ENCODE results near the gene OSBPL7. TPM values are rescaled to one million over a fixed set of nuclear protein-coding genes. Genes with fewer than 3 reads are reported as not detected.

OSBPL7 gene
- total and polyA plus RNA-seq, 2 of the 4 experiments (the other 2 are of a cell fraction): 5.2 to 14.5 TPM

DNA sequence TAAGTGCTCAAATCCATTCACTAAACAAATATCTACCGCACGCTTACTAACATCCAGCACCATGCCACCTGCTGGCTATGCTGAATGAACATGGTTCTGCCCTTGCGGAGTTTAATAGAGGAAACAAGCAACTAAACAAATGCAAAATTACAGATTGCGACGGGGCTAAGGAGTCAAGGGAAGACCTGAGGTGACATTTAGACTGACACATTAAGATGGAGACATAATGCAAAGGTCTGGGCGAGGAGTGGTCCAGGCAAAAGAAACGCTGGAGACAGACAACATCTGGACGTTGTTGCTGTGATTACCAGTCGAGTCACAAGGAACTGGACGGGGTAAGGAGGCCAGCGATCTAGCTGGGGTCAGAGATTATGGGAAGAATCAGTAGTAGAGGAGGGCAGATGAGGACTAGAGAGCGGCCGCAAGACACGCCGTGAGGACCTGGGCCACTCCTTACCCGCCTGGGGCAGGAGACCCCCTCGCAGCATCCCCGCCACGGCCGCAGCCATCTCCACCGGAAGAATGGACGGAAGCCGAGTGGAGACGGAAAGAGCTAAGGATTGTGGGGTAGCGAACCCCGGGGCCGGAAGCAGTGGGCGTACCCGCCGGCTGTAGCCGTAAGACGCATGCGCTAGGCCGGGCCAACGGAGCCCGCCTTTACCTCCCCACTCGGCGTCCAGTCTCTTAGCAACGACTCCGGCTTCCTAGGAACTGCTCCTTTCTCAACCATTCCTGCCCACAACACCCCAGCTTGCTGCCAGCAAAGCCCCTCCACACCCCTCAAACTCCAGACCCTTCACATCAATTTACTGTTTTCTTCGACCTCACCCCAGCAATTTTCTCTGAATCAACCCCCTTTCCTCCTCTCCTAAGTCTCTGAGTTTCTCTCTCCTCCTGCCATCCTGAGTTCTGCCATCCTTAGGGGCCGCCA, 9.7 kb upstream of the OSBPL7 start, which contains the start of the genes LRRC46 and MRPL10:
Gene LRRC46 (plus strand): TSS at position 668 of the 931 bp plus-strand sequence. CDS start 320 bp downstream, outside the sequence.
Gene MRPL10 (minus strand): TSS at position 539 of the 931 bp plus-strand sequence. CDS start 30 bp downstream, at position 509.
- Histone ChIP-seq H2BK15ac (ENCODE audit: low read depth, low read length) (no peak within 1 kb of the TSS), H3K9ac (ENCODE audit: low read depth, low read length) (peak within 1 kb of the TSS; percentile 83), H3K9me1 (ENCODE audit: insufficient read depth, low read length) (peaks cover 13% of the 10 kb centered on the region), H3K36me3 (ENCODE audit: control insufficient read depth, insufficient read depth, low read length) (peaks cover 19% of the 10 kb centered on the region), H3K56ac (ENCODE audit: extremely low read depth, insufficient read depth, low read length) (peak within 1 kb of the TSS; percentile 51), H3K23ac (ENCODE audit: low read depth, low read length) (peak within 1 kb of the TSS; percentile 46), H3K14ac (replicated peaks; ENCODE audit: low read depth, low read length) (peak within 1 kb of the TSS; percentile 86), H2BK20ac (ENCODE audit: low read depth, low read length) (no peak within 1 kb of the TSS), H3K27me3 (ENCODE audit: control insufficient read depth, insufficient read depth, low read length) (no peaks in the 10 kb centered on the region), H2BK120ac (ENCODE audit: low read depth, low read length) (peak within 1 kb of the TSS; percentile 26; the same call in 1 of the 2 replicates), H3K9me3 (ENCODE audit: control insufficient read depth, insufficient read depth, low read length) (no peaks in the 10 kb centered on the region), H3K4me1 (ENCODE audit: control insufficient read depth, insufficient read depth, low read length) (peaks cover 6% of the 10 kb centered on the region), H3K27ac (ENCODE audit: insufficient read depth, low read length) (peak within 1 kb of the TSS; percentile 80), H4K5ac (ENCODE audit: low read depth, low read length) (peak within 1 kb of the TSS; percentile 92), H3K79me1 (ENCODE audit: low read depth in 1 of 2, low read length in 2 of 2) (peaks cover 17 to 28% of the 10 kb centered on the region in 2 experiments), H2AFZ (replicated peaks; ENCODE audit: low read length, poor library complexity) (peak within 1 kb of the TSS; percentile 92), H3K4ac (ENCODE audit: low read depth, low read length) (peak within 1 kb of the TSS; percentile 84), H4K20me1 (ENCODE audit: insufficient read depth, low read length) (peaks cover 3% of the 10 kb centered on the region; the same call in 1 of the 2 replicates), H4K8ac (ENCODE audit: low read depth in 2 of 2, low read length in 2 of 2) (peak within 1 kb of the TSS; percentile 87 to 97), H2AK9ac (replicated peaks; ENCODE audit: low read depth, low read length, poor library complexity) (peak within 1 kb of the TSS; percentile 6), H2BK5ac (ENCODE audit: low read depth, low read length, poor library complexity, severe bottlenecking) (peak within 1 kb of the TSS; percentile 37), H3K4me2 (ENCODE audit: low read depth, low read length) (peak within 1 kb of the TSS; percentile 96), H4K91ac (ENCODE audit: insufficient read depth, low read depth, low read length) (peak within 1 kb of the TSS; percentile 45; the same call in 1 of the 2 replicates), H3K4me3 (ENCODE audit: insufficient read depth, low read depth, low read length) (peak within 1 kb of the TSS; percentile 84), H2AK5ac (ENCODE audit: low read depth, low read length) (peak within 1 kb of the TSS; percentile 88), H3K18ac (ENCODE audit: low read depth, low read length) (peak within 1 kb of the TSS; percentile 60)
- WGBS, 2 experiments (ENCODE audit: extremely low coverage in 2 of 2, insufficient read length in 1 of 2): 1% methylated on average over 23 of the region's 42 CpGs; no CpG with 5 or more reads in 1 of the 2 experiments
- peak; percentile 90 for DNase-seq
- POLR2A ChIA-PET (ENCODE audit: unreplicated experiment): interaction anchor here (0.5 to 1.0 kb wide), 5 partner anchors 10 to 719 kb away, joined by 3 to 7 read pairs (median 4); partner anchors contain the start of gene OSBPL7
- TF ChIP-seq, protein P1, sequence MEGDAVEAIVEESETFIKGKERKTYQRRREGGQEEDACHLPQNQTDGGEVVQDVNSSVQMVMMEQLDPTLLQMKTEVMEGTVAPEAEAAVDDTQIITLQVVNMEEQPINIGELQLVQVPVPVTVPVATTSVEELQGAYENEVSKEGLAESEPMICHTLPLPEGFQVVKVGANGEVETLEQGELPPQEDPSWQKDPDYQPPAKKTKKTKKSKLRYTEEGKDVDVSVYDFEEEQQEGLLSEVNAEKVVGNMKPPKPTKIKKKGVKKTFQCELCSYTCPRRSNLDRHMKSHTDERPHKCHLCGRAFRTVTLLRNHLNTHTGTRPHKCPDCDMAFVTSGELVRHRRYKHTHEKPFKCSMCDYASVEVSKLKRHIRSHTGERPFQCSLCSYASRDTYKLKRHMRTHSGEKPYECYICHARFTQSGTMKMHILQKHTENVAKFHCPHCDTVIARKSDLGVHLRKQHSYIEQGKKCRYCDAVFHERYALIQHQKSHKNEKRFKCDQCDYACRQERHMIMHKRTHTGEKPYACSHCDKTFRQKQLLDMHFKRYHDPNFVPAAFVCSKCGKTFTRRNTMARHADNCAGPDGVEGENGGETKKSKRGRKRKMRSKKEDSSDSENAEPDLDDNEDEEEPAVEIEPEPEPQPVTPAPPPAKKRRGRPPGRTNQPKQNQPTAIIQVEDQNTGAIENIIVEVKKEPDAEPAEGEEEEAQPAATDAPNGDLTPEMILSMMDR (conservative IDR thresholded peaks at IDR 0.05; ENCODE audit: low read depth, low read length): peak; percentile 45
- TF ChIP-seq RFX5 (IDR thresholded peaks at IDR 0.05; ENCODE audit: low read depth, low read length) (no peak), BHLHE40 (IDR thresholded peaks at IDR 0.05; ENCODE audit: low read depth, low read length) (no peak), NFE2L2 (IDR thresholded peaks at IDR 0.05; ENCODE audit: low read depth, low read length) (no peak), RAD21 (IDR thresholded peaks at IDR 0.05; ENCODE audit: low read length) (0 out of 2 replicates have a peak, but pooled peaks have one; percentile 8), MXI1 (IDR thresholded peaks at IDR 0.05; ENCODE audit: borderline replicate concordance, low read depth, low read length) (peak; percentile 74), SMC3 (IDR thresholded peaks at IDR 0.05; ENCODE audit: low read depth, low read length) (peak; percentile 50; the same call in 1 of the 2 replicates), FOS (IDR thresholded peaks at IDR 0.05; ENCODE audit: low read depth, low read length) (no peak), POLR2A (IDR thresholded peaks at IDR 0.05; ENCODE audit: low read depth, low read length) (peak; percentile 93), CEBPB (IDR thresholded peaks at IDR 0.05; ENCODE audit: low read depth, low read length) (no peak), MAZ (IDR thresholded peaks at IDR 0.05; ENCODE audit: borderline replicate concordance, low read depth, low read length) (peak; percentile 51; the same call in 1 of the 2 replicates)
- TF ChIP-seq, protein P2, sequence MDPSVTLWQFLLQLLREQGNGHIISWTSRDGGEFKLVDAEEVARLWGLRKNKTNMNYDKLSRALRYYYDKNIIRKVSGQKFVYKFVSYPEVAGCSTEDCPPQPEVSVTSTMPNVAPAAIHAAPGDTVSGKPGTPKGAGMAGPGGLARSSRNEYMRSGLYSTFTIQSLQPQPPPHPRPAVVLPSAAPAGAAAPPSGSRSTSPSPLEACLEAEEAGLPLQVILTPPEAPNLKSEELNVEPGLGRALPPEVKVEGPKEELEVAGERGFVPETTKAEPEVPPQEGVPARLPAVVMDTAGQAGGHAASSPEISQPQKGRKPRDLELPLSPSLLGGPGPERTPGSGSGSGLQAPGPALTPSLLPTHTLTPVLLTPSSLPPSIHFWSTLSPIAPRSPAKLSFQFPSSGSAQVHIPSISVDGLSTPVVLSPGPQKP (IDR thresholded peaks at IDR 0.05; ENCODE audit: borderline replicate concordance, low read depth, low read length): no peak
- in situ Hi-C loops (cut with MboI; ENCODE audit: low sequenced_read_pairs) (no loop called here), intact Hi-C loops (cut with micrococcal nuclease) (no loop called here), dilution Hi-C loops (cut with HindIII; ENCODE audit: low sequenced_read_pairs, unreplicated experiment) (no loop called here)
- CTCF ChIA-PET: interaction anchor here (0.5 to 1.2 kb wide), 3 partner anchors 8 to 170 kb away, joined by 3 to 7 read pairs (median 3); no protein-coding TSS in a partner anchor
- TSS peak; percentile 83 for BruUV-seq (replicated peaks)
- ATAC-seq (ENCODE audit: low read depth): peak; percentile 95

Measured in IMR-90 (cell line).